Loucy (cell line): ENCODE data around the gene FIGNL2.

Experiments used
- H2AFZ ChIP-seq: fragments of 200-600 bp; sonication (generic); 2 replicates; pipeline ENCODE4 v1.6.0; 2016; ENCODE audit warnings: antibody characterized with exemption, mild to moderate bottlenecking, low read length, moderate library complexity
- H3F3A ChIP-seq: fragments of 200-600 bp; 2 replicates; pipeline ENCODE4 v1.6.0; 2016; ENCODE audit warnings: antibody characterized with exemption, low read depth, mild to moderate bottlenecking
- H3K27me3 ChIP-seq: fragments of 200-600 bp; sonication (generic); 2 replicates; pipeline ENCODE4 v1.6.1; 2014; ENCODE audit warnings: low read length, mild to moderate bottlenecking; ENCODE audit not compliant: insufficient read depth, poor library complexity, severe bottlenecking
- H3K36me3 ChIP-seq: fragments of 200-600 bp; sonication (generic); 2 replicates; pipeline ENCODE4 v1.6.1; 2016; ENCODE audit warnings: low read length; ENCODE audit not compliant: insufficient read depth
- H3K4me1 ChIP-seq: fragments of 200-600 bp; sonication (generic); 2 replicates; pipeline ENCODE4 v1.5.1; 2014; ENCODE audit warnings: low read length, mild to moderate bottlenecking; ENCODE audit not compliant: insufficient read depth, poor library complexity, severe bottlenecking
- H3K4me2 ChIP-seq: fragments of 200-600 bp; sonication (generic); 2 replicates; pipeline ENCODE4 v1.6.0; 2014; ENCODE audit warnings: antibody characterized with exemption, low read length, low read depth, mild to moderate bottlenecking; ENCODE audit not compliant: poor library complexity, severe bottlenecking
- H3K4me3 ChIP-seq: fragments of 200-600 bp; sonication (generic); 2 replicates; pipeline ENCODE4 v1.5.1; 2014; ENCODE audit warnings: low read length, mild to moderate bottlenecking, mixed read lengths; ENCODE audit not compliant: poor library complexity, severe bottlenecking
- H3K79me2 ChIP-seq: fragments of 200-600 bp; sonication (generic); 2 replicates; pipeline ENCODE4 v1.6.1; 2014; ENCODE audit warnings: low read length; ENCODE audit not compliant: insufficient read depth
- H3K9ac ChIP-seq: fragments of 200-600 bp; sonication (generic); 2 replicates; pipeline ENCODE4 v1.6.0; 2014; ENCODE audit warnings: mild to moderate bottlenecking, low read depth, low read length, moderate library complexity; ENCODE audit not compliant: poor library complexity, severe bottlenecking
- H3K9me2 ChIP-seq: fragments of 200-600 bp; sonication (generic); replicated peaks from 2 replicates; pipeline ENCODE4 v1.6.1; 2016; ENCODE audit warnings: low read depth, low read length, mixed read lengths
- H3K9me3 ChIP-seq: fragments of 200-600 bp; sonication (generic); 2 replicates; pipeline ENCODE4 v1.6.1; 2014; ENCODE audit warnings: mild to moderate bottlenecking, antibody characterized with exemption, low read length, low read depth; ENCODE audit not compliant: insufficient read depth
- H4K20me1 ChIP-seq: fragments of 200-600 bp; sonication (generic); 2 replicates; pipeline ENCODE4 v1.6.0; 2014; ENCODE audit warnings: antibody characterized with exemption, low read length, mild to moderate bottlenecking; ENCODE audit not compliant: insufficient read depth, poor library complexity, severe bottlenecking
- EZH2phosphoT487 ChIP-seq: fragments of 200-600 bp; IDR thresholded peaks from 2 replicates; pipeline ENCODE4 v1.6.1; 2018; ENCODE audit warnings: antibody characterized with exemption, mild to moderate bottlenecking, moderate library complexity, borderline replicate concordance
- TF ChIP-seq, protein P1 (sequence below): fragments of 200-600 bp; sonication (generic); conservative IDR thresholded peaks from 2 replicates; pipeline ENCODE4 v1.5.1; 2014; ENCODE audit warnings: mild to moderate bottlenecking, antibody characterized with exemption, low read length

Gene FIGNL2, protein sequence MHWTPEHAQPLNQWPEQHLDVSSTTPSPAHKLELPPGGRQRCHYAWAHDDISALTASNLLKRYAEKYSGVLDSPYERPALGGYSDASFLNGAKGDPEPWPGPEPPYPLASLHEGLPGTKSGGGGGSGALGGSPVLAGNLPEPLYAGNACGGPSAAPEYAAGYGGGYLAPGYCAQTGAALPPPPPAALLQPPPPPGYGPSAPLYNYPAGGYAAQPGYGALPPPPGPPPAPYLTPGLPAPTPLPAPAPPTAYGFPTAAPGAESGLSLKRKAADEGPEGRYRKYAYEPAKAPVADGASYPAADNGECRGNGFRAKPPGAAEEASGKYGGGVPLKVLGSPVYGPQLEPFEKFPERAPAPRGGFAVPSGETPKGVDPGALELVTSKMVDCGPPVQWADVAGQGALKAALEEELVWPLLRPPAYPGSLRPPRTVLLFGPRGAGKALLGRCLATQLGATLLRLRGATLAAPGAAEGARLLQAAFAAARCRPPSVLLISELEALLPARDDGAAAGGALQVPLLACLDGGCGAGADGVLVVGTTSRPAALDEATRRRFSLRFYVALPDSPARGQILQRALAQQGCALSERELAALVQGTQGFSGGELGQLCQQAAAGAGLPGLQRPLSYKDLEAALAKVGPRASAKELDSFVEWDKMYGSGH

GRCh38 chr12:51848326-51848727 is at the start of gene FIGNL2:
Gene FIGNL2 (minus strand): TSS chr12:51848718. CDS start chr12:51822413, 26,305 bp downstream.
- Histone ChIP-seq H3K9me2 (no peaks in the 10 kb centered on the region), H3K9ac (no peak within 1 kb of the TSS), H3K9me3 (no peaks in the 10 kb centered on the region), H2AFZ (no peak within 1 kb of the TSS), H3F3A (no peaks in the 10 kb centered on the region), H3K79me2 (no peaks in the 10 kb centered on the region), H3K4me1 (peaks cover 8% of the 10 kb centered on the region), H4K20me1 (no peaks in the 10 kb centered on the region), H3K4me2 (no peak within 1 kb of the TSS), H3K4me3 (no peak within 1 kb of the TSS), H3K27me3 (no peaks in the 10 kb centered on the region), H3K36me3 (no peaks in the 10 kb centered on the region)
- TF ChIP-seq, protein P1, sequence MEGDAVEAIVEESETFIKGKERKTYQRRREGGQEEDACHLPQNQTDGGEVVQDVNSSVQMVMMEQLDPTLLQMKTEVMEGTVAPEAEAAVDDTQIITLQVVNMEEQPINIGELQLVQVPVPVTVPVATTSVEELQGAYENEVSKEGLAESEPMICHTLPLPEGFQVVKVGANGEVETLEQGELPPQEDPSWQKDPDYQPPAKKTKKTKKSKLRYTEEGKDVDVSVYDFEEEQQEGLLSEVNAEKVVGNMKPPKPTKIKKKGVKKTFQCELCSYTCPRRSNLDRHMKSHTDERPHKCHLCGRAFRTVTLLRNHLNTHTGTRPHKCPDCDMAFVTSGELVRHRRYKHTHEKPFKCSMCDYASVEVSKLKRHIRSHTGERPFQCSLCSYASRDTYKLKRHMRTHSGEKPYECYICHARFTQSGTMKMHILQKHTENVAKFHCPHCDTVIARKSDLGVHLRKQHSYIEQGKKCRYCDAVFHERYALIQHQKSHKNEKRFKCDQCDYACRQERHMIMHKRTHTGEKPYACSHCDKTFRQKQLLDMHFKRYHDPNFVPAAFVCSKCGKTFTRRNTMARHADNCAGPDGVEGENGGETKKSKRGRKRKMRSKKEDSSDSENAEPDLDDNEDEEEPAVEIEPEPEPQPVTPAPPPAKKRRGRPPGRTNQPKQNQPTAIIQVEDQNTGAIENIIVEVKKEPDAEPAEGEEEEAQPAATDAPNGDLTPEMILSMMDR = no peak
- no peak for TF ChIP-seq EZH2phosphoT487

GRCh38 chr12:51897181-51897580 is 48.7 kb upstream of the FIGNL2 start:
- Histone ChIP-seq H3K9ac (no peak overlapping the region), H3K79me2 (no peaks in the 10 kb centered on the region), H3K4me2 (no peak overlapping the region), H4K20me1 (no peaks in the 10 kb centered on the region), H3K36me3 (no peaks in the 10 kb centered on the region), H3K27me3 (no peaks in the 10 kb centered on the region), H3K4me3 (no peak overlapping the region), H3K9me2 (no peaks in the 10 kb centered on the region), H3F3A (no peaks in the 10 kb centered on the region), H3K9me3 (no peaks in the 10 kb centered on the region), H2AFZ (no peak overlapping the region), H3K4me1 (peaks cover 11% of the 10 kb centered on the region)
- TF ChIP-seq, protein P1 = no peak
- TF ChIP-seq EZH2phosphoT487 = no peak

- H3K79me2 ChIP-seq = no peaks in the 10 kb centered on the region
- no peaks in the 10 kb centered on the region for H3K9me2 ChIP-seq
- peaks cover 4% of the 10 kb centered on the region for H3K4me1 ChIP-seq
- no peaks in the 10 kb centered on the region for H3K9me3 ChIP-seq
- H3K27me3 ChIP-seq = no peaks in the 10 kb centered on the region
- no peaks in the 10 kb centered on the region for H3K36me3 ChIP-seq
- no peak overlapping the region for H3K9ac ChIP-seq
- no peaks in the 10 kb centered on the region for H3F3A ChIP-seq
- H3K4me2 ChIP-seq = no peak overlapping the region
- no peak for TF ChIP-seq EZH2phosphoT487
- TF ChIP-seq, protein P1 = no peak
- no peaks in the 10 kb centered on the region for H4K20me1 ChIP-seq
- H3K4me3 ChIP-seq = no peak overlapping the region
- H2AFZ ChIP-seq = no peak overlapping the region
These were observed 47.7 kb upstream of the FIGNL2 start for GRCh38 chr12:51896236-51896635.
